SK-N-SH (cell line): Measurements from ENCODE around the gene KRT23.

Experiments
- CHD2 ChIP-seq: fragments of 150-350 bp; IDR thresholded peaks from 2 replicates; pipeline ENCODE4 v1.6.1; 2018; ENCODE audit warnings: low read length; ENCODE audit not compliant: partially characterized antibody
- EP300 ChIP-seq, 2 experiments: IDR thresholded peaks; 2 replicates each; pipeline versions ENCODE4 v1.4.0 to v1.6.1; 2012; ENCODE audit warnings: borderline replicate concordance in 1 of 2, low read depth in 1 of 2, low read length in 1 of 2
- EZH2phosphoT487 ChIP-seq: fragments of 200-600 bp; sonication (generic); IDR thresholded peaks from 2 replicates; pipeline ENCODE4 v1.6.1; 2017; ENCODE audit warnings: low read depth, mixed run types, mild to moderate bottlenecking, antibody characterized with exemption, moderate library complexity, borderline replicate concordance
- RAD21 ChIP-seq: IDR thresholded peaks from 2 replicates; pipeline ENCODE4 v1.6.1; 2012; ENCODE audit warnings: mild to moderate bottlenecking, low read length
- RFX5 ChIP-seq: IDR thresholded peaks from 2 replicates; pipeline ENCODE4 v1.6.1; 2012; ENCODE audit warnings: mild to moderate bottlenecking, improper control_type of control experiment, low read length
- SMC3 ChIP-seq: IDR thresholded peaks from 2 replicates; pipeline ENCODE4 v1.6.1; 2012; ENCODE audit warnings: low read depth, low read length, improper control_type of control experiment
- TF ChIP-seq, protein P1 (sequence below): fragments of 200-600 bp; sonication (generic); IDR thresholded peaks from 2 replicates; pipeline ENCODE4 v1.6.1; 2017; ENCODE audit warnings: antibody characterized with exemption, mild to moderate bottlenecking, moderate library complexity
- TF ChIP-seq, protein P2 (sequence below): IDR thresholded peaks from 2 replicates; pipeline ENCODE4 v1.6.1; 2012; ENCODE audit warnings: mild to moderate bottlenecking, low read depth, low read length, moderate library complexity
- TF ChIP-seq, protein P3 (sequence below): IDR thresholded peaks from 2 replicates; pipeline ENCODE4 v1.4.0; 2012; ENCODE audit warnings: low read depth

DNA sequence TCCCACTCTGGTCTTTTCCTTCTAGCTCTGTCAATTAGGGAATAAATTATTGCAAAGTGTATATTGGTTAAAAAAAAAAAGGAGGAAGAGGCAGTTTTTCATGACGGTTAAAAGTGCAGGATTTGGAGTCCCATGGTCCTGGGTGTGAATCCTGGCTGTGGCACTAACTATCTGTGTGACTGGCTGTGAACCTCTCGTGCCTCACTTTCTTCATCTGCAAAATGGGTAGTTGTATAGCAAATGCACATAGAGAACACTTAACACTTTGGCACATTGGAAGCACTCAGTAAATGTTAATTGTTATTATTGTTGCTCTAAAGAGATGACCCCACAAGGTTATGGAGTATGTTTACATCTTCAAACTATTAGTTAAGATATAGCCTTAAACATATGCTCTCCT is 10.5 kb upstream of the KRT23 start:
- TF ChIP-seq, protein P1, sequence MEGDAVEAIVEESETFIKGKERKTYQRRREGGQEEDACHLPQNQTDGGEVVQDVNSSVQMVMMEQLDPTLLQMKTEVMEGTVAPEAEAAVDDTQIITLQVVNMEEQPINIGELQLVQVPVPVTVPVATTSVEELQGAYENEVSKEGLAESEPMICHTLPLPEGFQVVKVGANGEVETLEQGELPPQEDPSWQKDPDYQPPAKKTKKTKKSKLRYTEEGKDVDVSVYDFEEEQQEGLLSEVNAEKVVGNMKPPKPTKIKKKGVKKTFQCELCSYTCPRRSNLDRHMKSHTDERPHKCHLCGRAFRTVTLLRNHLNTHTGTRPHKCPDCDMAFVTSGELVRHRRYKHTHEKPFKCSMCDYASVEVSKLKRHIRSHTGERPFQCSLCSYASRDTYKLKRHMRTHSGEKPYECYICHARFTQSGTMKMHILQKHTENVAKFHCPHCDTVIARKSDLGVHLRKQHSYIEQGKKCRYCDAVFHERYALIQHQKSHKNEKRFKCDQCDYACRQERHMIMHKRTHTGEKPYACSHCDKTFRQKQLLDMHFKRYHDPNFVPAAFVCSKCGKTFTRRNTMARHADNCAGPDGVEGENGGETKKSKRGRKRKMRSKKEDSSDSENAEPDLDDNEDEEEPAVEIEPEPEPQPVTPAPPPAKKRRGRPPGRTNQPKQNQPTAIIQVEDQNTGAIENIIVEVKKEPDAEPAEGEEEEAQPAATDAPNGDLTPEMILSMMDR: no peak
- TF ChIP-seq, protein P2, sequence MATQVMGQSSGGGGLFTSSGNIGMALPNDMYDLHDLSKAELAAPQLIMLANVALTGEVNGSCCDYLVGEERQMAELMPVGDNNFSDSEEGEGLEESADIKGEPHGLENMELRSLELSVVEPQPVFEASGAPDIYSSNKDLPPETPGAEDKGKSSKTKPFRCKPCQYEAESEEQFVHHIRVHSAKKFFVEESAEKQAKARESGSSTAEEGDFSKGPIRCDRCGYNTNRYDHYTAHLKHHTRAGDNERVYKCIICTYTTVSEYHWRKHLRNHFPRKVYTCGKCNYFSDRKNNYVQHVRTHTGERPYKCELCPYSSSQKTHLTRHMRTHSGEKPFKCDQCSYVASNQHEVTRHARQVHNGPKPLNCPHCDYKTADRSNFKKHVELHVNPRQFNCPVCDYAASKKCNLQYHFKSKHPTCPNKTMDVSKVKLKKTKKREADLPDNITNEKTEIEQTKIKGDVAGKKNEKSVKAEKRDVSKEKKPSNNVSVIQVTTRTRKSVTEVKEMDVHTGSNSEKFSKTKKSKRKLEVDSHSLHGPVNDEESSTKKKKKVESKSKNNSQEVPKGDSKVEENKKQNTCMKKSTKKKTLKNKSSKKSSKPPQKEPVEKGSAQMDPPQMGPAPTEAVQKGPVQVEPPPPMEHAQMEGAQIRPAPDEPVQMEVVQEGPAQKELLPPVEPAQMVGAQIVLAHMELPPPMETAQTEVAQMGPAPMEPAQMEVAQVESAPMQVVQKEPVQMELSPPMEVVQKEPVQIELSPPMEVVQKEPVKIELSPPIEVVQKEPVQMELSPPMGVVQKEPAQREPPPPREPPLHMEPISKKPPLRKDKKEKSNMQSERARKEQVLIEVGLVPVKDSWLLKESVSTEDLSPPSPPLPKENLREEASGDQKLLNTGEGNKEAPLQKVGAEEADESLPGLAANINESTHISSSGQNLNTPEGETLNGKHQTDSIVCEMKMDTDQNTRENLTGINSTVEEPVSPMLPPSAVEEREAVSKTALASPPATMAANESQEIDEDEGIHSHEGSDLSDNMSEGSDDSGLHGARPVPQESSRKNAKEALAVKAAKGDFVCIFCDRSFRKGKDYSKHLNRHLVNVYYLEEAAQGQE: no peak
- TF ChIP-seq, protein P3, sequence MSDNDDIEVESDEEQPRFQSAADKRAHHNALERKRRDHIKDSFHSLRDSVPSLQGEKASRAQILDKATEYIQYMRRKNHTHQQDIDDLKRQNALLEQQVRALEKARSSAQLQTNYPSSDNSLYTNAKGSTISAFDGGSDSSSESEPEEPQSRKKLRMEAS: no peak
- no peak for TF ChIP-seq RAD21
- TF ChIP-seq CHD2: no peak
- TF ChIP-seq EZH2phosphoT487: no peak
- no peak for TF ChIP-seq RFX5
- no peak for TF ChIP-seq EP300 (IDR thresholded peaks at IDR 0.05; ENCODE audit: borderline replicate concordance in 1 of 2, low read depth in 1 of 2, low read length in 1 of 2)
- TF ChIP-seq SMC3: no peak
